ENCODE results near the gene ITGA2. TPM values are rescaled to one million over a fixed set of nuclear protein-coding genes. Genes with fewer than 3 reads are reported as not detected.

The ITGA2 gene
- total and polyA plus RNA-seq, 2 of the 8 experiments (the other 6 are each of a cell fraction or from before 2014, with no cell fraction given) = 1.4 to 7.7 TPM

GRCh38 chr5:52993367-52993766 lies 4.2 kb downstream of the ITGA2 start:
- Histone ChIP-seq H4K8ac (ENCODE audit: extremely low read depth, insufficient read depth, low read length) (no peak overlapping the region), H4K5ac (ENCODE audit: insufficient read length, low read depth, low read length) (no peak overlapping the region), H2BK12ac (ENCODE audit: low read depth, low read length) (no peak overlapping the region), H3K4me2 (ENCODE audit: insufficient read depth in 1 of 2, low read depth in 2 of 2, low read length in 2 of 2) (no peak overlapping the region), H4K91ac (replicated peaks; ENCODE audit: insufficient read length, low read length) (no peak overlapping the region), H3K9me3 (ENCODE audit: insufficient read depth in 2 of 2, low read depth in 1 of 2, low read length in 1 of 2) (no peaks in the 10 kb centered on the region), H3K27me3 (replicated peaks in 1 of 4; ENCODE audit: control insufficient read depth in 3 of 4, extremely low read depth in 1 of 4, insufficient read depth in 3 of 4, low read length in 3 of 4) (peaks cover 0 to 7% (median 3%) of the 10 kb centered on the region in 4 experiments; a peak in 3 of 7 replicates), H3K4ac (replicated peaks; ENCODE audit: insufficient read length, low read depth, low read length) (no peak overlapping the region), H2BK120ac (replicated peaks; ENCODE audit: low read depth, low read length) (no peak overlapping the region), H2AFZ (ENCODE audit: low read length) (no peak overlapping the region), H3K56ac (replicated peaks; ENCODE audit: insufficient read length, low read depth, low read length) (no peak overlapping the region), H4K20me1 (replicated peaks in 1 of 2; ENCODE audit: control insufficient read depth in 1 of 2, insufficient read depth in 2 of 2, low read length in 2 of 2) (no peaks in the 10 kb centered on the region), H3K4me1 (replicated peaks in 1 of 4; ENCODE audit: control insufficient read depth in 3 of 4, insufficient read depth in 4 of 4, low read length in 3 of 4) (no peaks in the 10 kb centered on the region; a peak in 1 of 7 replicates), H2BK20ac (ENCODE audit: low read length) (no peak overlapping the region), H3K79me1 (ENCODE audit: low read depth, low read length) (no peaks in the 10 kb centered on the region), H3K79me2 (ENCODE audit: control insufficient read depth in 1 of 2, insufficient read depth in 2 of 2, low read length in 2 of 2) (no peaks in the 10 kb centered on the region), H3K23ac (ENCODE audit: insufficient read length) (no peak overlapping the region), H3K36me3 (ENCODE audit: control insufficient read depth in 2 of 4, insufficient read depth in 4 of 4, low read length in 3 of 4) (no peaks in the 10 kb centered on the region; a peak in 1 of 8 replicates), H2AK5ac (ENCODE audit: low read depth, low read length) (no peak overlapping the region), H3K14ac (ENCODE audit: insufficient read length) (no peak overlapping the region), H2BK5ac (ENCODE audit: low read depth, low read length) (no peak overlapping the region), H3K9ac (replicated peaks in 1 of 4; ENCODE audit: extremely low read depth in 1 of 4, low read depth in 3 of 4, low read length in 3 of 4) (no peak overlapping the region), H2BK15ac (ENCODE audit: low read length) (no peak overlapping the region), H3K23me2 (ENCODE audit: low read depth, low read length) (peaks cover 15% of the 10 kb centered on the region), H3K18ac (ENCODE audit: extremely low read depth, low read length) (no peak overlapping the region), H3K27ac (ENCODE audit: low read depth, low read length) (no peak overlapping the region), H3K4me3 (ENCODE audit: extremely low read depth in 1 of 4, insufficient read depth in 2 of 4, low read depth in 3 of 4, low read length in 4 of 4) (no peak overlapping the region)
- WGBS, 2 experiments (ENCODE audit: extremely low coverage in 1 of 2, insufficient coverage in 1 of 2, insufficient read length in 1 of 2, insufficient replicate concordance in 2 of 2, low coverage in 1 of 2, low lambda C conversion rate in 2 of 2, missing lambda C conversion rate in 1 of 2) = 94% methylated on average over 2 of the region's 2 CpGs; no CpG with 5 or more reads in 1 of the 2 experiments
- FAIRE-seq (no peak), DNase-seq (ENCODE audit: low read depth in 1 of 2, low spot score in 2 of 2) (no peak)
- TF ChIP-seq GABPA (IDR thresholded peaks at IDR 0.05; ENCODE audit: borderline replicate concordance, insufficient read depth, low read length) = no peak
- TF ChIP-seq CHD1 (IDR thresholded peaks at IDR 0.05; ENCODE audit: low read depth, low read length) = no peak
- TF ChIP-seq CBX8 (IDR thresholded peaks at IDR 0.05; ENCODE audit: borderline replicate concordance, low read depth, low read length) = no peak
- no peak for TF ChIP-seq TAF1 (IDR thresholded peaks at IDR 0.05; ENCODE audit: low read depth, low read length)
- CTCF ChIA-PET (ENCODE audit: partially characterized antibody) = interaction anchor here (0.8 kb wide), 1 partner anchor 45 kb away, joined by 3 read pairs; no protein-coding TSS in a partner anchor
- POLR2A ChIA-PET (ENCODE audit: partially characterized antibody) = interaction anchor here (0.7 kb wide), 1 partner anchor 16 kb away, joined by 3 read pairs; no protein-coding TSS in a partner anchor

Data from H1 (cell line).